ENCODE data around the gene TPD52L2. TPM values are rescaled to one million over a fixed set of nuclear protein-coding genes. Genes with fewer than 3 reads are reported as not detected.

Gene TPD52L2
- polyA plus RNA-seq, 3 donors = 137 to 167 (median 144) TPM

DNA sequence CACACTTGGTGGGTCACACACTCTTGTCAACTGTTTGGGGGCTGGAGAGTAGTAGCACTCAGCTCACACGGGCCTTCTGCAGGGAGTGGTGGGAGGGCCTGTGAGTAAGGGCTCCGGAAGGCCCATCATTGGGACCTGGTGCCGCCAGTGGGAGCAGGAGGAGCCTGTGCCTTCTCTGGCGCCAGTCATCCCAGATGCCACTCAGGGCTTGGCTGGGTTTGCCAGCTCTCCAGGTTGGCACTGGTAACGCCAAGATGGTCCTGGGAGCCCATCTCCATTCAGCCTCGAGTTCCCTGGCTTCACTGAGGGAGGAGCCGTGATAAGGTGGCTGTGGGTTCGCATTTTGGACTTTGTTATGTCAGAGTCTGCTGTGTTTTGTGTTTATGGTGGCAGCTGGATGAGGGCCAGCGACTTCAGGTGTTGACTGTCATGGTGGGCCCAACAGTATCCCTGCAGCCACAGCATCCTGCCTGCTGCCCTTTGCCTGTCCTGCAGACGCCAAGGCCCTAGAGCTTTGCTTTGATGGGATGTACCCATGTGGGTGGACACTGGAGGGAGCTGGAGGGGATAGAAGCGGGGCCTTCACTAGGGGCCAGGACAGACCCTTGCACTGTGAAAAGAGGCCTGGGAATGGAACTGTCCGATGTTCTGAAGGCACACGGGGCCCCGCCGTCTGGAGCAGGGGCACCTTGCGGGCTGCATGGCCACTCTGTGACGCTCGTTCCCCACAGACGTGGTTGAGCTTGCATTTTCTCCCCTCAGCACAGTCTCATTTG lies 16.6 kb downstream of the TPD52L2 start:
- Mint-ChIP-seq H3K27me3 (ENCODE audit: low read depth in 3 of 3) (peaks cover 0 to 1% (median 1%) of the 10 kb centered on the region in 3 donors), H3K9me3 (peaks cover 0 to 2% (median 0%) of the 10 kb centered on the region in 7 donors), H3K4me3 (no peak overlapping the region), H3K36me3 (peaks cover 72 to 92% of the 10 kb centered on the region in 2 donors), H3K27ac (peak overlapping the region in 1 of 7 donors; percentile 2), H3K4me1 (peaks cover 18% of the 10 kb centered on the region)
- H3K4me1 ChIP-seq (ENCODE audit: control insufficient read depth in 1 of 2, insufficient read depth in 2 of 2, low read length in 2 of 2) = peaks cover 6 to 13% of the 10 kb centered on the region in 2 donors
- 99% methylated on average over 19 of the region's 19 CpGs for WGBS (ENCODE audit: insufficient coverage)
- H2AFZ ChIP-seq (ENCODE audit: insufficient read depth, low read depth, low read length, poor library complexity, severe bottlenecking) = no peak overlapping the region
- no peak overlapping the region for H3K4me3 ChIP-seq (replicated peaks in 1 of 3; ENCODE audit: low read depth in 2 of 3, low read length in 3 of 3)
- no peaks in the 10 kb centered on the region for H3K9me3 ChIP-seq (replicated peaks in 1 of 2; ENCODE audit: control insufficient read depth in 1 of 2, insufficient read depth in 1 of 2, low read length in 2 of 2)
- H3K79me2 ChIP-seq (ENCODE audit: insufficient read depth, low read length) = peaks cover 82% of the 10 kb centered on the region
- peaks cover 95% of the 10 kb centered on the region for H4K20me1 ChIP-seq (ENCODE audit: insufficient read depth, low read length)
- H3K36me3 ChIP-seq (replicated peaks in 1 of 2; ENCODE audit: control insufficient read depth in 1 of 2, insufficient read depth in 2 of 2, low read length in 2 of 2) = peaks cover 80 to 93% of the 10 kb centered on the region in 2 donors
- no peaks in the 10 kb centered on the region for H3K27me3 ChIP-seq (ENCODE audit: control insufficient read depth in 2 of 2, insufficient read depth in 2 of 2, low read length in 2 of 2)
- H3K9ac ChIP-seq (ENCODE audit: insufficient read depth, low read length, poor library complexity, severe bottlenecking) = no peak overlapping the region
- TF ChIP-seq, protein P1, sequence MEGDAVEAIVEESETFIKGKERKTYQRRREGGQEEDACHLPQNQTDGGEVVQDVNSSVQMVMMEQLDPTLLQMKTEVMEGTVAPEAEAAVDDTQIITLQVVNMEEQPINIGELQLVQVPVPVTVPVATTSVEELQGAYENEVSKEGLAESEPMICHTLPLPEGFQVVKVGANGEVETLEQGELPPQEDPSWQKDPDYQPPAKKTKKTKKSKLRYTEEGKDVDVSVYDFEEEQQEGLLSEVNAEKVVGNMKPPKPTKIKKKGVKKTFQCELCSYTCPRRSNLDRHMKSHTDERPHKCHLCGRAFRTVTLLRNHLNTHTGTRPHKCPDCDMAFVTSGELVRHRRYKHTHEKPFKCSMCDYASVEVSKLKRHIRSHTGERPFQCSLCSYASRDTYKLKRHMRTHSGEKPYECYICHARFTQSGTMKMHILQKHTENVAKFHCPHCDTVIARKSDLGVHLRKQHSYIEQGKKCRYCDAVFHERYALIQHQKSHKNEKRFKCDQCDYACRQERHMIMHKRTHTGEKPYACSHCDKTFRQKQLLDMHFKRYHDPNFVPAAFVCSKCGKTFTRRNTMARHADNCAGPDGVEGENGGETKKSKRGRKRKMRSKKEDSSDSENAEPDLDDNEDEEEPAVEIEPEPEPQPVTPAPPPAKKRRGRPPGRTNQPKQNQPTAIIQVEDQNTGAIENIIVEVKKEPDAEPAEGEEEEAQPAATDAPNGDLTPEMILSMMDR (IDR thresholded peaks at IDR 0.05) = no peak
- intact Hi-C loops (cut with micrococcal nuclease) = no loop called here
- DNase-seq = no peak
- H3K4me2 ChIP-seq (replicated peaks; ENCODE audit: extremely low read depth, low read length, poor library complexity, severe bottlenecking) = no peak overlapping the region
- H3K27ac ChIP-seq (ENCODE audit: low read depth in 1 of 2, low read length in 2 of 2) = no peak overlapping the region

DNA sequence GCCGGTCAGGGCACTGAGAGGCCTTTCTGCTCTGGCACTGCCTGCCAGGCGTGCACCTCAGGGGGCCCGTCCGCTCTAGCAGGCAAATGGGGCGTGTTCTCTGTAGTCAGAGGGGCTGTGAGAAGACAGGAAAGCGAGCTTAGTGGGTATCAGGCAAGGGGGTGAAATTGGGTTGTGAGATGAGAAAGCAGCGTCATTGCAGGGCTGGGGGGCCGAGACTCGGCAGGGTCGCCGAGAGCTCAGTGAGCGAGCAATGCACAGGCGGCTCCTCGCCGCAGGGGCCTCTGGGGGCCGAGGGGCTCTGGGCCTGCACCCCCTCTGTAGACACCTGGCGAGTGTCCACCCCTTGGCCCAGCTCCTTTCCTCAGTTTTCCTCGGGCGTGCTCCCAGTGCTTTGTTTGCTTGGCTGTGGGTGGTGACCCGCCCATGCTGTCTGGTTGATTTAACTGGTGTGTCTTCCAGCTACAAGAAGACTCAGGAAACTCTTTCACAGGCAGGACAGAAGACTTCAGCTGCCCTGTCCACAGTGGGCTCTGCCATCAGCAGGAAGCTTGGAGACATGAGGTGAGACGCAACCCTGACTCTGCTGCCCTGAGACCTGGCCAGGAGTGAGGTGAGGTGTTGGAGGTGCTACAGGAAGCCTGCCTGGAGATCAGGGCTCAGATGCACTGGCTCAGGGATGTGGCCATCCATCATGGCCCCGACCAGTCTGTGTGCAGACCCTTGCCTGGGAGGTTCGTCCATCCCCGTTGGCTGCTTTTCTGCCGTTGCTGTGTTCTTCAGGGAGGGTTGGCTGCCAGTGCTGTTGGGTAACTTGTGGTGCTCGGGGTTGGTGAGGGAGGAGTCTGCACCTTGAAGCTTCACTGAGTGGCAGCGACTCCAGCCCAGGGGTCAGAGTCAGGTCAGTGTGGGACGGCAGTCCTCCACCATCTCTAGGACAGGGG lies 17.5 kb downstream of the TPD52L2 start:
- Histone ChIP-seq H4K20me1 (ENCODE audit: insufficient read depth, low read length) (peaks cover 95% of the 10 kb centered on the region), H3K4me1 (ENCODE audit: control insufficient read depth in 1 of 2, insufficient read depth in 2 of 2, low read length in 2 of 2) (peaks cover 3 to 9% of the 10 kb centered on the region in 2 donors), H2AFZ (ENCODE audit: insufficient read depth, low read depth, low read length, poor library complexity, severe bottlenecking) (no peak overlapping the region), H3K27me3 (ENCODE audit: control insufficient read depth in 2 of 2, insufficient read depth in 2 of 2, low read length in 2 of 2) (no peaks in the 10 kb centered on the region), H3K9me3 (replicated peaks in 1 of 2; ENCODE audit: control insufficient read depth in 1 of 2, insufficient read depth in 1 of 2, low read length in 2 of 2) (no peaks in the 10 kb centered on the region), H3K9ac (ENCODE audit: insufficient read depth, low read length, poor library complexity, severe bottlenecking) (no peak overlapping the region), H3K79me2 (ENCODE audit: insufficient read depth, low read length) (peaks cover 82% of the 10 kb centered on the region), H3K36me3 (replicated peaks in 1 of 2; ENCODE audit: control insufficient read depth in 1 of 2, insufficient read depth in 2 of 2, low read length in 2 of 2) (peaks cover 82 to 93% of the 10 kb centered on the region in 2 donors), H3K27ac (ENCODE audit: low read depth in 1 of 2, low read length in 2 of 2) (no peak overlapping the region), H3K4me3 (replicated peaks in 1 of 3; ENCODE audit: low read depth in 2 of 3, low read length in 3 of 3) (no peak overlapping the region), H3K4me2 (replicated peaks; ENCODE audit: extremely low read depth, low read length, poor library complexity, severe bottlenecking) (no peak overlapping the region)
- H3K27ac Mint-ChIP-seq = peak overlapping the region in 3 of 7 donors; percentile 3 to 59 (median 52)
- peaks cover 74 to 92% of the 10 kb centered on the region in 2 donors for H3K36me3 Mint-ChIP-seq
- peaks cover 0 to 2% (median 0%) of the 10 kb centered on the region in 7 donors for H3K9me3 Mint-ChIP-seq
- no peak for DNase-seq
- H3K4me3 Mint-ChIP-seq = no peak overlapping the region
- H3K27me3 Mint-ChIP-seq (ENCODE audit: low read depth in 3 of 3) = peaks cover 0 to 1% (median 1%) of the 10 kb centered on the region in 3 donors
- peaks cover 15% of the 10 kb centered on the region for H3K4me1 Mint-ChIP-seq
- intact Hi-C loops (cut with micrococcal nuclease) = no loop called here
- TF ChIP-seq, protein P1 (IDR thresholded peaks at IDR 0.05) = no peak
- 95% methylated on average over 24 of the region's 28 CpGs for WGBS (ENCODE audit: insufficient coverage)
